GOT3 (cell line): Measurements from ENCODE around the gene LGALS3.

Source experiments
- DNase-seq: peaks from one replicate; lab custom pipeline; 2025; ENCODE audit warnings: mixed read lengths; lab: John Stamatoyannopoulos, UW

The LGALS3 gene

DNA sequence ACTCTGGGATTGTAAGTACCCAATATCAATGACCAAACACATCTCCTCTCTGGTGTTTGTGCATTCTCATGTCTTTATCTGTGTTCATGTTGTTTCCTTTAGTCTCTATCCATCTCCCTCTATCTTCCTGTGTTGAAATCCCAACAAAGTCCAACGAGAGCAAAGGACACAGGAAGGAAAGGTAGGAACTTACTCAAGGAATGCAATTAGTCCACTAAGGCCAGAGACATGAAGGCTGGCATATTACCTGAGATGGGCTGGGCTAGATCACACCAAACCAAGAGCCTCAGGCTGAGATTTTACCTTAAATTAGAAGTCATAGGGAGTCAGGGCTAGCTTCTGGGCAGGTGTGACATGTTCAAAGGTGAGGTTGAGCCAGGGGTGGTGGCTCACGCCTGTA lies 14.3 kb upstream of the LGALS3 start:
- DNase-seq, result no peak

DNA sequence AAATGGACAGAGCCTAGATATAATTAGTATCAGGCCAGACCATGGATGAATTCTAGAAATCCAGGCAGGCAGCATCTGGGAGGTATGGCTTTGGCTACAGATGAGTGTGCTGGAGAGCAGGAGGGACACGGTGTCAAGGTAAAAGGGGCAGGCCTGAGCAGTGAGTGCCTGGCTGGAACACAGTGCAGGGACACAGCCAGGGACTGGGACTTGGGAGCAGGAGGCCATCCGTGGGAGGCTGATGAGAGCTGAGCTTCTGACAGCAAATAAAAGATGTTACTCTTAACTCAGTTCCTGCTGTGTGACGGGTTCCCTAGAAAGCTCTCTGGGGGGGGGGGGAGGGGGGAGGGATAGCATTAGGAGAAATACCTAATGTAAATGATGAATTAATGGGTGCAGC lies 13.6 kb upstream of the LGALS3 start:
- DNase-seq, result no peak

DNA sequence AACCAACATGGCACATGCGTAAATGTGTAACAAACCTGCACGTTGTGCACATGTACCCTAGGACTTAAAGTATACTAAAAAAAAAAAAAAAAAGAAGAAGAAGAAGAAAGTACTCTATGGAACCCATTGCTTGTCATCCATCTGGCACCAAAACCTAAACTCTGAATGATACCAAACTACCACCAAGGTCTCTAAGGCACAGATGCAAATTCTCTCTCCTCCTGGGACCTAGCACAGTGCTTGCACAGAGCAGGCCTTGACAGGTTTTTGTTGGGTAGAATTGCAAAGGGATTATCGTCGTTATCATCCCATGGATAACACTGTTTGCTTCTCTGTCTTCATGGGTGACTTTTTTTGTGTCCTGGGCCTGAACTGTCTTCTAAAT lies 13.2 kb upstream of the LGALS3 start:
- no peak for DNase-seq

DNA sequence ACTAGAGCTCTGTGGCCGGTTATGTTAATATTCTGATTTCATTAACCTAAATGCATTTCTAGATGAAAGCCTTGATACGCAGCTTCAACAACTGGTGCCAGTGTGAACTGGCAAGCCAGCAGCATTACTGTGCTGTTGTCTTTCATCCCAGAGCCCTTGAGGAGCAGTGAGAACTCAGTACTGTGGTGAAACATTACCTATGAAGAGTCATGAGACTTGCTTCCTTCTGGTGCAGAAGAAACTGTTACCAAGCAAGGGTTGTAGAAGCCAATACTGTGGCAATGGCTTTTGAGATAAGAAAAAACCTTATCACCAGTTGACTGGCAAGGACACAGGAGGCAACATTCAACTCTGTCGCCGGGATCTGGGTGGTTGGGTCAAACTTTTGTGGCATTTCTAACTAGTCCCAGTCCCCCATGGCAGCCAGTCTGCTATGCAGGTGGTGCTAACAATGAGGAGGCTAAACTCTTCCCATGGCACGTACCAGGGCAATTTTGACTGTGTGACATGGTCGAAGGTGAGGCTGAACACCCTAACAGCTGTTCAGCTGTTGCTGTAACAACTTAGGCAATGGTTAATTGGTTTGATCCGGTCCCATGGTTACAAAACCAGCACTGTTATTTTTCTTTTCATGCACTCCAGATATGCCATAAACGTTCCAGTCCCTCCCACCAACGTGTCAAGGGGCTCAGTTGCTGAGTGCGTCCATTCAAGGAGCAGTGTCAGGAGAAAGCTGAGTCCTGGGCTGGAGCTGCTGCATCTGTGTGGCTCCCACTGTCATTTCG lies 12.6 kb upstream of the LGALS3 start:
- DNase-seq, result no peak

DNA sequence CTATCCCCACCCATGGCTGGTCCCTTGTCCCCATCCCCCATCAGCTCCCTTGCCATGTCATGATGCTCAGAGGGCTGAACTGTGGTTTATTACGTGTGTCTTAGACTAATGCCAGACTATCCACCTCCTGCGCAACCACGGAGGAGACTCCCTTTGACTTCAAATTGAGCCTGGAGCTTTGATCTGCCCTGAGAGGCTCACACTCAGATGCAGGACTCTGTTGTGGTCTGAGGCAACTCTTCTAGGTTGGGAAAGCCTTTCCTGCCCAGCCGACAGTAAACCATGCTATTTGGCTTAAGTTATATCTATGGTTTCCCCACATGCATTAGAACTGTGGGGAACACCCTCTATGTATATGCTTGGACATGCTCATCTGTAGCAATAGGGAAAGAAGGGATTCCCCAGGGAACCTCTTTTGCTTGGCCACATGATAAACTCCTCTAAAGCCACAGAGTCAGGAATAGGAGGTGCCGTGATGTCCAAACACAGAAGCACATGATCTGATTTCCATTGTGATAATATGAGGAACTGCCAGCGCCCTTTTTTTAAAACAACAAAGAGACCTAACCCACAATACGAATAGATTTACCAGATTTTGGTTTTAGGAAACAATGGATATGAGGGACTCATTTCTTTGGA lies 11.1 kb upstream of the LGALS3 start:
- DNase-seq, result no peak

DNA sequence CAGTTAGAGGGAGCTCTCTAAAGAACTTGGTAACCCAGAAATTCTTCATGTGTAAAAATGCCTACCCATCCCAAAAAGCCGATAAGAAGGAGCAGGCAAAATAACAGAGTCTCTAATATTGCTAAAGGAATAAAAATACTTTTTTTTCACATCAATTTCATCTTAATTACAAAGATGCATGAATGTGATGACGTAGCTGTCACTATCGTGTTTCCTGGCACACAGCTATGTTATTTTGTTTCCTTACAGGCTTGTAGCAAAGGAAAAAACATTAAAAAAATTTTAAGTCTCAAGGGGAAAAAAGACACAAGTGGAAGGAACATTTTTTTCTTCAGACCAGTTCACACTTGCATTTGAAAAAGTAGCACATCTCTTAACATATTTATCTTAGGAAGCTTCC lies 10.3 kb upstream of the LGALS3 start:
- DNase-seq, result no peak

DNA sequence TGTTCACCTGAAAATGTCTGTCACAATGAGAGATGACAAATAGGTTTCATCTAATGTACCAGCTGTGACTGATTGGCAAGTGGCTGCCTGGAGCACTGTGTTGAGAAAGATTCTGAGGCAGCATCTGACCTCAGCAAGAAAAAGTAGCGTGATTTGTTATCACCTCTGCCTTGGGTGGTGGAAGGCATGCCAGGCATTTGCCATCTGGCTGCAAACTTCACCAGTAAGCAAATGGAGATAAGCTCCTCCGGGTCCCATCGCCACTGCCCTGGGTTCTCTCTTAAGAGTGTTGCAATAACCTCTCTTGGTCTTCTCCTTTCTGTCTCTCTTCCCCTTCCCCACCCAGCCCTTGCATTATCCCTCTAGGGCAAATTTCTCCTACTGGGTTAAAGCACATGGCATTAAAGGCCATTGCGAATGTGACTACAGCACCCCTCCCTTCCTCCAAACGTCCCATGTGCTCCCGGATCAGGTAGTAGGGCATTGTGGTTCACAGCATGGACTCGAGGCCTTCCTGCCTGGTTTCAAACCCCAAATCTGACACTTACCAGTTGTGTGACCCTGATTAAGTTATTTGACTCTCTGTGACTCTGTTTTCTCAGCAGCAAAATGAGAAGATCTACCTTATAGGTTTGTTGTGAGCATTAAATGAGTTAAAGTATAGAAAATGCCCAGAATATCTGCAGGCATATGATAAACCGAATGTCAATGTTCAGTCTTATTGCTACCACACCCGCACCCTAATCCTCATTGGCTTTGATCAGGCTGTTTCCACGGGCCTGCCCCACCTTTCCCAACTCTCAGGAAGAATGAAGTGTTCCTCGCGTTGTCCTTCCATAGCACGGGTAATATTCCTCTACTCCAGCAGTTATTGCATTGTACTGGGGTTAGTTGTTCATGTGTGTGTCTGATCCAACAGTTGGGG lies 8.2 kb upstream of the LGALS3 start:
- DNase-seq, result no peak

DNA sequence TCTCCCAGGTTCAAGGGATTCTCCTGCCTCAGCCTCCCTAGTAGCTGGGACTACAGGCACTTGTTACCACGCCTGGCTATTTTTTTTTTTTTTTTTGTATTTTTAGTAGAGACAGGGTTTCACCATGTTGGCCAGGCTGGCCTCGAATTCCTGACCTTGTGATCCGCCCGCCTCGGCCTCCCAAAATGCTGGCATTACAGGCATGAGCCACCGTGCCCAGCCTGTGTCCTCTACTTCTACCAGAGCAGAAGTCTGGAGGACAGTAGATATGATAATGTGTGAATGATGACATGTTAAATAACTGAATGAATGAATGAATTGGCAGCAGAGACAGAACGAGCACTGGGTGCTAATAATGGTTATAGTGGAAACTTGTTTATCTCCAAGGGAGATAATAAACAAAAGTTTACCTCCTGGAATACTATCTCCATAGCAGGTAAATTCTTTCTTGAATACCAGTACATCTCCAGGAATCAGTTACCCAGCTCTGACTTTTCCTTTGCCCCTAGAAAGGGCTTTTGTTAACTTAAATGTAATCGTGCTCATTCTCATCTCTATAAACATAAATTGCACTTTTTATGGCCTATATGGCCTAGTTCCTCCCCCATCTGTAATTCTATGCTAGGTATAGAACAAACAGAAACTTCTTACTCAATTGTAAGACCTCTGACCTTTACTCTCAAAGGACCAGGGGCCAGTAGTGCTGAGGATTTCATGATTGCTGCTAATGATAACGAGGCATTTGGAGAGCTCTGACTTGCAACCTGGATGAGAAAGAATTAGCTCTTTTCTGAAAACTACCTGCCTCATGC lies 7.2 kb upstream of the LGALS3 start:
- no peak for DNase-seq

DNA sequence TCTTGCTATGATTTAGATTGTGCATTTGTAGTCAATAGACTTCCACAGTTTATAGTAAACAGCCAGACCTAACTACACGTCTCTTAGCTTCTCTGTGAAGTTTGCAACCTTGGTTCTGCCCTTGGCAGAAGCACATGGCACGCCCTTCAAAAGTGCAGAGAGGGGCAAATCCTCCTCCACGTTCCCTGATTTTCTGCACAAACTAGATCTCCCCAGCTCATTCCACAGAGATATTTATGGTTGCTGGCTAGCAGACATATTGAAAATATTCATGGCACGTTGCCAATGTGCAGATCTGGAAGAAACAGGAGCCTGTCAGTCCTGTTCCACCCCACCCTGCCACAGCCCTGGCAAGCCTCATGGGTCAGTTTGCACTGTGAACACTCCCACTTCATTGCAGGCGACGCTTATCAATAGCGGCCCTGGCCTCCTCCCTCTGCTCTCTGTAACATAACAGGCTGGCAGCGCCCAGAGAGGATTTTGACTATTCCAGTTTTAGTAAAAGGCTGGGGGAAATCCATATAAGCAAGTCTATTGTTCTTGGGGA lies 6.5 kb upstream of the LGALS3 start:
- no peak for DNase-seq

DNA sequence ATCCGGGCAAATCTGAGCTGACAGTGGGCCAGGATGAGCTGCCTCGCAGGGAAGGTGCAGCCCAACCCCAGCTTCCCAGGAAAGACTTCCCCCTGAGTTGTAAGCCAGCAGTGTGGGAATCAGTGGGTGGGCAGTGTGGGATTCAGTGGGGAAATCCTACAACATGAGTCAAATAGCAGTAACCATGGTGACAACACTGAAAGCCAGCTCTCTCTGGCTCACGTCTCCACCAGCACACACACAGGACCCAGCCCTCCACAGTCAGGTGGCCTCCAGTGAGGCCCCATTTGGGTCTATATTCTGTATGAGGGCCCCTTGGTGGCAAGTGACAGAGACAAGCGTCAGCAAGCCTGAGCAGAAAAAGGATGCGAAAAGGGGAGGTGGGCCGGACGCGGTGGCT lies 6.0 kb upstream of the LGALS3 start:
- DNase-seq, result no peak

DNA sequence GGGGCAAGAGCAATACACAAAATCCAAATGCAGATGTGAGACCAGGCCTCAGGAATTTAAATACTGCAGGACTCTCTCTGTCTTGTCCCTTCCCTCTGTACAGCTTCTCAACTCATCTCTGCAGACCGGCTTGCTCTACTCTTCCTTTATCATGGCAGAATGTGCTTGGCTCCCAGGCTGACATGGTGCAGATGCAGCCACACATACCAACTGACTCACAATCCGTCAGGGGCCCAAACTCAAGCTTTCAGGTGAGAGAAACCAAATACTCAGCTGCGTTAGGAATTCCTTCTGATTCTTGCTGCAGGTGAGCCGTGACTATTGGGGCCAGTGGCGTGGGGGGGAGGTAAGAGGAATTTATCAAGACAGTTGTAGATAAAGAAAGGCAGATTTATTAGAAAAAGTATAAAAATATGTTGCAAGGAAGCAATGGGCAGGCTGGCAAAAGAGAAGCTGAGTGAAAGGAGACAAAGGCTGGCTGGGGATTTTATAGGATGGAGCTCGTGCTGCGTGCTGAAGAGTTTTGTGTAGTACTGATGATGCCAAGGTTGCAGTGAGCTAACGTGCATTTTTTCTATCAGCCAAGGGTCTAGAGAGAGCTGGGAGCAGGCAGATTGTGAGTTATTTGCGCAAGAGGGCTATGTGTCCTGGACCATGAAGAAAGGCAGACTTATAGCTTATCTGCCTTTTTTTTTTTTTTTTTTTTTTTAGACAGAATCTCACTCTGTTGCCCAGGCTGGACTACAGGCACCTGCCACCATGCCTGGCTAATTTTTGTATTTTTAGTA lies 5.0 kb upstream of the LGALS3 start:
- DNase-seq, result no peak

DNA sequence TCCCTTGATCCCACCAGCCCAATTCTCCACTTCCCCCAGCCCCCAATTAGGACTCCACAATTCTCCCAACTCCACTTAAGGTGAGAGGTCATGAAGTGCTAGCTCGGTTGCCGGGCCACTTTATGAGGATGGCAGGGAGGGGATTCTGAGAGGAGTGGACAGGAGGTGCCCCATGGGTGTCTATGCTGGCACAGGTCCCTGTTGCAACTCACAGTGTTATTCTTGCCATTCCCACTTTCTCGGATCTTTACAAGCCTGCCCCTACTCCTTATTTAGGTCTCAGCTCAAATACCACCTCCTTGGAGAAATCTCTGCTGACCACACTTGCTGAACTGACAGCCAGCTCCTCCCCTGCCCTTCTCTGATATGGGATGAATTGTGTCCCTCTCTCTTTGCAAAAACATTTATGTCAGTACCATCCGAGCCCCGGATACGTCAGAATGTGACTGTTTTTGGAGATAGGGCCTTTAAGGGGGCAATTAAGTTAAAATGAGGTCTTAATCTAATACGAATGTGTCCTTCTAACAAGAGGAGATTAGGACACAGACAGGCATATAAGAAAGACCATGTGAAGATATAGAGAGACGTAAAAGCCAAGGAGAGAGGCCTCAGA lies 4.2 kb upstream of the LGALS3 start:
- DNase-seq, result no peak

DNA sequence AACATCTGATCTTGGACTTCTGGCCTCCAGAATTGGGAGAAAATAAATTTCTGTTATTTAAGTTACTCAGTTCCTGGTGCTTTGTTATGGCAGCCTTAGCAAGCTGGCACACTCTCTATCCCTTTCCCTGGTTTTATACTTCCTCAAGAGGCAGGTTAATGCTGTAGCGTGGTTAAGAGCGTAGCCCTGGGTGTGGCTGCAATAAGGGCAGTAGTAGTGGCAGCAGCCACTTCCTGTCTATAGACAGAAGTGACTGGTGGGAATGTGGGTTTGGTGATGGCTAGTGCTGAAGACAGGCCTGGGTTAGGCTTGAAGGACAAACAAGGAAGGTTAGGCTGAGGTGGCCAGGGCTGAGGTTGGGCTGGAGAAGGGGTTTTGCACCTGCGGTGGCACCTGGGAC lies 3.6 kb upstream of the LGALS3 start:
- no peak for DNase-seq

DNA sequence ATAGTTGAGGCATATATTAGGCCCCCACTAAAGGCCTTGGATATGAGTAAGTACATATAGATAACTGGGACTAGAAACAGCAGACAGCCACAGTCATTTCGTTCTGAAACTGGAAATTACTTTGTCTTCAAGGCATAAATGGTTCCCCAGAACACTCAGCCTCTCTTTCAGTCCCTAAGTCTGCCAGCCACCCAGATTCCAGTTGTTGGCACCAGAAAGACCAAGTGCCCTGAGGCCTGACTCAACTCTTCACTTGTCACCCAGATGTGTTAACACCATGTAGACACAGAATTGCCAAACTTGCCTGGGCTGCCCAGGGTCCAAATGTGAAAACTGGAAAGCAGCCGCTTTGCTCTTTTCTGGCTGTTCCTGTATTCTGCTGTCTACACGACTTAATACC lies 3.0 kb upstream of the LGALS3 start:
- DNase-seq, result no peak

DNA sequence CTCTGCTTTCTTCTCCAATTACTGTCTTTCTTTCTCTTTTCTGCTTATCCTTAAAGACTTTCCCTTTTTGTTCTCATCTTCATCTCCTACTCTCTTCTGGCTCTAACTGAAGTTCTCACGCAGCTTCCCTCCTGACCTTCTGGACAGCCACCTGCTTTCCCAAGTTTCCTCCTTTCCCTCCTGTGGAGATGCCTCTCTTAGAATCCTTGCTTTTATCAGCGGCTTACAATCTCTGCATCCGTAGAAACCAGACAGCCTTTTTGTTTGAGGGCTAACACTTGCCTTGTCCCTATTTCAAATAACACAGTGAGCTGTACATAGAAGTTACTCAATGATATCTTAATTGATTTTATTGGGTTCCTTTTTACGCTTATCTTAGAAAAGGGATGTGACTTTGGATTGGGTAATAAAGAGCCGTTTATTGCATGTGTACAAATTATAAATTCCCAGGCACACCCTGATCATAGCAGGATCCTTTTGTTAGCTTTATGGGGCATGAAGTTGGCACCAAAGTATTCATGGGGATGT lies 2.1 kb upstream of the LGALS3 start:
- DNase-seq, result no peak

DNA sequence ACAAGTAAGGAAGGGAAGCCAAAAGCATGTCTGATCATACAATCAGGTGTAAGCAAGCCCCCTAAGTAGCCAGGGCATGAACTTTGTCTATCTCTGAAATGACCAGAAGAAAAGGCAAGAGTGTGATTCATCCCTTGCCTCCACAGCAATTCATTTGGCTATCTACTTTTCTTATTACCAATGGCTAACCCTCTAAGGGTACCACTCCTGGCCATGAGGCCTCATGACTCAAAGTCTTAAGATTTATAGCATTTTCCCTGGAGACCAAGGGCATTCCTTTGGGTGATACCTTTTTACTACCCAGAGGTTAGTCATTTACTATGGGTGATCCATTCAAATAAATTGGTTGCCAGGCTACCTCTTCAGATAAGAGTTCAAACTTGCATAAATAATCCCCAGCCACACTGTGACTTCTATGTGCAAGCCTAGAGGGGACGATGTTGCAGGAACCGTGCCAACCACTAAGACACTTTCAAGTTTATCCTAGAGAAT lies 1.5 kb upstream of the LGALS3 start:
- no peak for DNase-seq

DNA sequence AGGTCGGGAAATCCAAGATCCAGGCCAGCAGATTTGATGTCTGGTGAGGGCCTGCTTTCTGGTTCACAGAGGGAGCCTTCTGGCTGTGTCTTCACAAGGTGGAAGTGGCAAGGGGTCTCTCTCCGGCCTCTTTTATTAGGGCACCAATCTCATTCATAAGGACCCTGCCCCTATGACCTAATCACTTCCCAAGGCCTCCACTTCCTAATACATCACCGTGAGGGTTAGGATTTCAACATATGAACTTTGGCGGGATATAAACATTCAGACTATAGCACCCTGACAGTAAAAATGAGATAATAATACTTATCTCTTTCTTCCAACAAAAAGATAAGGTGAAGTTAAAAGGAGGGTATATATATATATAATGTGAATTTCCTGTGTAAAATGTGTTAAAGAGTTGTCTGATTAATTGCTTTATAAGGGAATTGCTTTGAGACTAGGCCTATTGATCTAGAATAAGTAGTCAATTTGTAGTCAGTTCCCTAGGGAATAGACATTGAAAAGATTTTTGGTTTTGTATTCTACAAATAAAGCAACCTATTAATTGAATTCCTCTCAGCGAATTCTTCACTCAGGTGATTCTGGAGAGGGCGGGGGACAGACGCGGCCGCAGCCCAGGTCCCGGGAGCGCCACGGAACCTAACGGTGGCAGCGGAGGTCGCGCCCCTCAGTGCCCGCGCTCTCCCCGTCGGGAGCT lies 516 bp upstream of the LGALS3 start:
- no peak for DNase-seq

DNA sequence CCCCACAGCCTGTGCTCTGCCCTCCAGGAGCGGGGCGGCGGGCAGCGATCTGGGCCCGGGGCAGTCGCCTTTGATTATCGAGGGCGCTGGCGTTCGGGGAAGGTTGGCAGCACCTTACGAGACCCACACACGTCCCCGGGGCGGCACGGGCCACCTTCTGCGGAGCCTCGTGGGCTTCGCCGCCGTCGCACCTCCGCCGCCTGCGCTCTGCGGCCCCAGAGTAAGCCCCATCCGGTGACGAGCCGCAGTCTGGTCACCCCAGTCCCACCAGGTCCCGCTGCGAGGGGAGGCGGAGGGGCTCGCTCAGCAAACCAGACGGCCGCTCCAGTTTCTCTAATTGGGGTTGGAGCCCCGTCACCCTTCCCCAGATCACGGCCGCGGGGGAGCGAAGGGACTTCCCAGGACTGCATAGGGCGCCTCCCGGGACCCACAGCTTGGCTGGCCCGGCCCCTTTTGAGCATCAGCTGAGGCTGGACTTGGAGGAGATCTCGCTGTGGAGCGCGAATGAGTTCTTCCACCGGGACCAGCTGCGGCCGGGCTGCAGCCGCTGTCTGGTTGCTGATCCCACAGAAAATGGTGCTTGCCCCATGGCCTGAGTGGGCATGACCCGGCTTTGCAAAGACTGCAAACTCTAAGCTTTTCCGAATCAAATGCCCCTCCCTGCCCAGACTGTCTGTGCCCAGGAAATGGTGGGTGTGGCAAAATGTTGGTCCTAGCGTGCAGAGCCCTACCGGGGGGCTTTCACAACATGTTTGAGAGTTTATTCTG lies 560 bp downstream of the LGALS3 start:
- DNase-seq, result no peak

DNA sequence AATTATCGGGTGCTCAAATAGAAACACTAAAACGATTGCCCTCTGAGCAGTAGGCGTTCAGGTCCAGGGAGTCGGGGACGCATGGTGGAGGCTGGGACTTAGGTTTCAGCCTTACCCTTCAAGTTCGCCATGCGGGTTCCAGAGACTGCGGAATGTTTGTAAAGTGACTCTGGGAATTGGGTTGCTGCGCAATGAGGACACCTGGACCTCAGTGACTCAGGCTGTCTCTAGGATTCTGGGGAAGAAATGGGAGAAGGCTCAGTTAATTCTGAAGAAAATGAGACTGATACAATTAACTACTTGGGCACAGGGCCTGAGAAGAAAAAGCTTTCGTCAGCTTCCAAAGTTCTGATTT lies 1.1 kb downstream of the LGALS3 start:
- DNase-seq, result no peak
